NCI-H460 (cell line): ENCODE data around the gene TMA7. TPM values are rescaled to one million over a fixed set of nuclear protein-coding genes. Genes with fewer than 3 reads are reported as not detected.
"Not testable (repeated sequence)": the region's sequence is repeated elsewhere in the genome, so short reads cannot be mapped to it uniquely, and the experiment has no call there.

ENCODE experiments used
- DNase-seq: peaks from one replicate; pipeline ENCODE4 v3.0.0-alpha.2; 2016; ENCODE audit warnings: low read depth; ENCODE audit errors: extremely low read depth
- total RNA-seq: library from RNA; depleted of rRNA; stranded (reverse); fragments of >200 nt; shearing (Covaris generic); gene quantifications from 2 replicates; pipeline ENCODE4 v1.2.3, GENCODE V29; 2014

Gene TMA7
- total RNA-seq, 1 experiment from 2014 or later, result 392 TPM

DNA sequence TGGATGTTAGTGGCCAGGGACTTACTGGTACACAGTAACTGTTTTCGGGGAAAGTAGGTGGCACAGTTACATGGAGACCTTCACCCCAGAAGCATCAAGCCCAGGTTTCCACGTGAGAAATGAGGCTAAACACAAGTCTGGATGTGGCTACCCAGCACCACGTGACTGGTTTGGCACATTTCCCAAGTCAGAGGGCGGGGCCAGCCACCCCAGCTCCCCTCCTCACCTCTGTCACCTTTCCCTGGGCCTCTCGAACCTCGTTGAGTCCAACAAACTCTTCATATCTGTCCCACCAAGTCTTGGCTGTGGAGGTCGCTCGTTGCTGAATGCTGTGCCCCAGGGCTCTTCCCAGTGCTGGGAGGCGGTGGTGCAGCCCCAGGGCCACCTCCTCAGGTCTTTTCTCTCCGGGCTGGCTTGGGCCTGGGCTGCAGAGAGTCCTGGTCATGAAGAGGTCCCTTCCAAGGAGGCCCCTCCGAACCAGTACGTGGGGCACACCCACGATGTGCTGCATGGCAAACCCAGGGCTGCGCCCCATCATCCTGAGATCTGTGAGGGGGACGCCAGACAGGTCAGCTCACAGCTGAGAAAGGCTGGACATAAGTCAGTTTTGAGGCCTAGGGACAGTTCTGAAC is 5.3 kb upstream of the TMA7 start:
- no peak for DNase-seq

DNA sequence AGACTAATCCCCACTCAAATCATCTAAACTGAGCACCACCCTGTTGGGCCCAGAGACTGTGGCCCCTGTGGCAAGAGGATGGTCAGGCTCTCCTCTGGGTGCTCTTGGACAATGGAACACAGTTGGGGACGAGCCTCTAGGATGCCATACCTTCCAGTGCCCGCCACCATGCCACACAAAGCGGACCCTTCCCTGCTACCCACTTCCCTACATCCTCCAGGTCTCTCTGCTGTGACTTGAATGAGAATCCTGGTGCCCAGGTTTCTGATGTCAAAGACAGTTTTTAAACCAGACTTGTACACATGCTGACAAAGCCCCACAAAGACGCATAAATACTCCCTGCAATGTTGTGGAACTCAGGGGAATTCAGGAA is 4.8 kb upstream of the TMA7 start:
- no peak for DNase-seq

DNA sequence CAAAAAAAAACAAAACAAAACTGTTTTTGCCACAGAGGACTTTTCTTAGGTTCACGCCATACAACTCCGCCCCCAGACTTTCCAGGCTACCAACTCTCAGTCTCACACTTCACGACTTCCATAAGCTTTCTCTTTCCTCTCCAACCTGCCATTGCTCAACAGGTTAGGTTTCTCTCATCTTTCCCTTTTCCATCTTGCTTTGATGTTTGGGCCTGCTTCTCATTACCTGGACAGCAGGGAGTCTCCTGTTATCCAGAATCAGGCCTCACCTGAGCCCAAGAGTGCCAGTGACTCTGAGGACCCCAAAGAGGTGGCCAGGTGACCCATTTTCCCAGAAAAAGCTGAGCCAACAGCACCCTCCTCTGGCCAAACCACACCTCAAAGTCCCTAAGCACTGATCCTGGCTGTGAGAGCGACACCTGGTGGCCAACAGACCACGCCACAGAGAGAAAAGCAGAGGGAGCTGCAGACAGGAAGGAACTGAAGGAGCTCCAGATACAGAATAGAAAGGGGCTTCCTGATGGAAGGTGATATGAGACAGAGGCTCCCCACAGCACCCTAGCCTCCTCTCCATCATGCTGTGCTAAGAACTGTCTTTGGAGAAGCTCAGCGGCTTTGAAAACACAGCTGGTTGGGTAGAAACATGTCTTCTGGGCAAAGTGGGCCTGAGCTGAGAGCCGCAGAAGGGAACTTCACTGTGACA is 4.1 kb upstream of the TMA7 start:
- DNase-seq, result peak; percentile 80

DNA sequence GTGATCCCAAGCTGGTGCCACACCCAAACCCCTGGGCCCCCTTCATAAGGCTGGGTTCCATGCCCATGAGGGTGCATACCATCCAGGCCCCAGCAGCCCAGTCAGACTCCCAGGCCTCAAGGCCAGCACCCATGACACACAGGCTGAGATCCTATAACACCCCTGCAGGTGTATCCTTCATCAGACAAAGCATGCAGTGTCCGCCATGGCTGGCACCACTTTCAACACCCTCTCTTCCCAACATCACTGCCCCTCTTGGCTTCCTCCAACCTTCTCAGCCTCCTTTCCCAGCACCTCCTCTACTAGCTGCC is 3.6 kb upstream of the TMA7 start:
- no peak for DNase-seq

DNA sequence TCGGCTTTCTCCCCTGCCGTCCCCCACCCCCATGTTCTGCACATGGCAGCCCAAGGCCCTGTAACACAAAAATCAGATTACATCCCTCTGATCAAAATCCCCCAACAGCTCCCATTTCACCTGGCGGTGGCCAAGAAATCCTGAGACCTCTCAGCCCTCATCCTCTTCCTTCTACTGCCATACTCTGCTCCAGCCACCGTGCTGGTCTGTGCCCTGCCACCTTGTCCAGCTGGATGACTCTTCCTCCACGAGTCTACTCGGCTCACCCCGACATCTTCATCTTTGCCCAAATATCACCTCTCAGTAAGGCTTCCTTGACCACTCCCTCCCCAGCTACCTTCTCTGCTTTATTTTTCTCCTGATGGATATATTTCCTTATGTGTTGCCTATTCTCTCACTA is 3.2 kb upstream of the TMA7 start:
- no peak for DNase-seq

DNA sequence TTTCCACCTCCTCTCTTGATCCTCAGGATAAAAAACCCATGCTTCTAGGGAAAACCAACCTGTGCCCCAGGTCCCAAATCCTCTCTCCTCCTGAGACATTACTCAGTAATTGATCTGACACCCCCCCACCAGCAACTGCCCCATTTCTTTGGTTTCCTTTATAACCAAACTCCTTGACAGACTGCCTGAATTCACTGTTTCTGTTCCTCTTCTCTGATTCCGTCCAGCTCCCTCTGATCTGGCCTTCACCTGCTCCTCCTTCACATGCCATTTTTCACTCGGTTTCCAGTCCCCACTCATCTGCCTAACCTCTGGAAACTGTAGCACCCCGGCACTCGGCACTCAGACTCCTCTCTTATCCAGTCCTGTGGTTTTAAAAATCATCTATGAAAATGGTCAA is 2.2 kb upstream of the TMA7 start:
- DNase-seq, result no peak

DNA sequence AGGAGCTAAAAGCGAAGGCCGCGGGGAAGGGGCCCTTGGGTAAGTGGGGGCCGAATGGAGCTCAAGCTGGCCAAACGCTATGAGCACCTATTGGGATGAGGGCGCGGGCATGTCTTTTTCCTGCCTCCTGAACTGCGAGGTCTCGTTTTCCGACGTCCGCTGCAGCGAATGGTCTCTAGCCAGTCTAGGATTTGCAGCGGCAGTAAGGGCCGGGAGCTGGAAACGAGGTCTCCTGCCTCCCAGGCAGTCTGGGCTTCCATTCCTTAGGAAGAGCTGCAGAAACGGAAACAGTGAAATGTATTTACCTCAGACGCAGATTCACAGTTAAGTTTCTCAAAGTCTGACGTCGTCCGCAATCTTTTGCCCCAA is 517 bp downstream of the TMA7 start:
- DNase-seq, result no peak

DNA sequence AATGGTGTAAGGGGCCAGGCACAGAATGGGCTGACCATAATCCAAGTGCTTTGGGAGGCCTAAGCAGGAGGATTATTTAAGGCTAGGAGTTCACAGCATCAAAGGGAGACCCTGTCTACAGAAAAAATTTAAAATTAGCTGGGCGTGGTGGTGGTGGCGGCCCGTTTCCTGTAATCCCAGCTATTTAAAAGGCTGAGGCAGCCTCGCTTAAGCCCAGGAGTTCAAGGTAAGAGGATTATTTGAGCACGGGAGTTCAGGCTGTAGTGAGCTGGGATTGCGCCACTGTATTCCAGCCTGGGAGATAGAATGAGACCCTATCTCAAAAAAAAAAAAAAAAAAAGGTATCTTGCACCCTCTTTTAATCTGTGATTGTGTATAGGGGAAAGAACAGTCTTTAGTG is 1.9 kb downstream of the TMA7 start:
- DNase-seq, result no peak

DNA sequence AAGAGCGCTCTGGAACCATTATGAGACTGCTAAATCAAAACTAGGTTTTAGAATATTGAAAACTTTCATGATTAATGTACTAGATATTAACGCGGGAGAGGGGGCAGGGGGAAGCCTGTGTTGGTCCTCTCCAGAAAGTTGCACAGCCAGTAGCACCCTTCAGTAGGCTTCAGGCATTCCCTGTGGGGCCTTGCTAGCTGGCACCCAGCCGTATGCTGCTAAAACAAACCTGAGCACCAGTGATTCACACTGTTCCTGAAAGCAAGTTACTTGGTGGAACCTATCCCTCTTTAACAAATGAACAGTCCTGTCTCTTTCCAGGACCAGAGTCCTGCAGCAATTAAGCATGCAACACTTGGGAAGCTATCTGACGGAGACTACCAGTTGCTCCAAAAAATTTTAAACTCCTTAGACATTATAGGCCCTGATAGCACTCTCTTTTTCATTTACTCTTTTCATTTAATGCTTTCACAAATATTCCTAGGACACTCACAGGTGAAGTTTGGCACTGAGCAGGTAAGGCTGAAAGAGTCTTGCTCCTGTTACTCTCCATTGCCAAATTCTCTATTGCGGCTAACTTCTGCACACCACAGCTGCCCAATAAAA is 5.3 kb downstream of the TMA7 start:
- no peak for DNase-seq

DNA sequence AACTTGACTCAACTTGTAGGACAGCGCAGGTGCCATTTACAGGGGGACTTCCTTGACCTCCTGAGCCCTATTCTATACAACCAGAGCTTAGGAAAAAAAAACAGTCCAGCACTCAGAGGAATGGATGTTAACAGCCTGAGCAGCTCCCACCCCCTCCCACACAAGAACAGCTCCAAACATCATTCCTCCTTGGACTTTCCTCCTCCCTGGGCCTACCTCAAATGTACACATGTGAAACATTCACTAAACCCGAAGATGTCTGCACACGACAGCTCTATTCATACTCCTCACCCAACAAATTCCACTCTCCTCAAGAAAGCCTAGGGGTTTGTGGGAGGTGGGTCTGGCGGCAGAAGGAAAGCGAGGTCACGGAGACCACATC is 6.0 kb downstream of the TMA7 start:
- no peak for DNase-seq

DNA sequence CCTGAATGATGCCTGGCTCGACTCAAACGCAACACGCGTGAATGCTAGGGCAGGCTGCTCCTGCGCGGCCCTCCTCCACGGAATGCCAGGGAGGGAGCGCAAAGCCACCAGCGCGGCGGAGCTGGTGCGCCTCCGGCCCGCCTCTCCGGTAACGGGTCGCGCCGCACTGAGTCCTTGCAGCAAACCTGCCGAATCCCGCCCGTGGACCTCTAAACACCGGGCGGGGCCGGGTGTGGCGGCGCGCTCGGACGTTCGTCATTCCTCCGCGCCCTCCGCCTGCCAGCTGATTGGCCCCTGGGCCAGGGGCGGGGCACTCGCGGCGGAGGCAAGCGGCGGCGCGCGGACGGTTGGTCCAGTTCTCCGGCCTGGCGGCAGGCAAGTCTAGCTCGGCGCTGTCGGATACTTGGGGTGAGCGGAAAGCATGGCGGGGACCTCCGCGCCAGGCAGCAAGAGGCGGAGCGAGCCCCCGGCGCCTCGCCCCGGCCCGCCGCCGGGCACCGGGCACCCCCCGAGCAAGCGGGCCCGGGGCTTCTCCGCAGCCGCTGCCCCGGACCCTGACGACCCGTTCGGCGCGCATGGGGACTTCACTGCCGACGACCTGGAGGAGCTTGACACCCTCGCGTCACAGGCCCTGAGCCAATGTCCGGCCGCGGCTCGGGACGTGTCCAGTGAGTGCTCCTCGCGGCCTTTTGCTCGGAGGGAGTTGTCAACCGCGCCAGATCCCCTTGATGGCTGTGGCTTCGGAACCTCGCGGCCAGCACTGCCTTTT is 6.6 kb downstream of the TMA7 start, which contains the start of gene ATRIP:
Gene ATRIP (plus strand): TSS at position 313 of the 769 bp plus-strand sequence. CDS start 109 bp downstream, at position 422.
- peak; percentile 77 for DNase-seq

DNA sequence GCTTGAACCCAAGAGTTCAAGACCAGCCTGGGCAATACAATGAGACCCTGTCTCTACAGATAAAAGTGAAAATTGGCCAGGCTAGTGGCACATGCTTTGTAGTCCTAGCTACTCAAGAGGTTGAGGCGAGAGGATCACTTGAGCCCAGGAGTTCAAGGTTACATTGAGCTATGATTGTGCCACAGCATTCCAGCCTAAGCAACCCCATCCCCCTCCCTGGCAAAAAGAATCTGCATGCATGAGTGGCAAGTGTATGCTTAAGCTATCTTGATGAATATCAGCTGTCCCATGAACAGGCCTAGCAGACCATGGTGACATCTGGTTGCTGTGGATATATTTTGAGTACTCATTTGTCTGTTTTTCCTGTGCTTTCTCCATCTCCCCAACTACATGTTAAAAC is 11.2 kb downstream of the TMA7 start:
- no peak for DNase-seq

DNA sequence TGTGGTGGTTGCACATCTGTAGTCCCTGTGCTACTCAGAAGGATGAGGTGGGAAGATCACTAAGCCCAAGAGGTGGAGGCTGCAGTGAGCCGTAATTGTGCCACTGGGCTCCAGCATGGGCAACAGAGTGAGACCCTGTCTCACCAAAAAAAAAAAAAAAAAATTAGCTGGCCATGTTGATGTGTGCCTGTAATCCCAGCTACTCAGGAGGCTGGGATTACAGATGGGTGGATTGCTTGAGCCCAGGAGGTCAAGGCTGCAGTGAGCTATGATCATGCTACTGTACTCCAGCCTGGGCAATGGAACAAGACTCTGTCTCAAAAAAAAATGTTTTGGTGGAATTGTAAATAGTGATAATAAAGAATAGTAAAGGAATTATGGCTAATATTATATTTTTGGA is 16.4 kb downstream of the TMA7 start:
- DNase-seq, result no peak

DNA sequence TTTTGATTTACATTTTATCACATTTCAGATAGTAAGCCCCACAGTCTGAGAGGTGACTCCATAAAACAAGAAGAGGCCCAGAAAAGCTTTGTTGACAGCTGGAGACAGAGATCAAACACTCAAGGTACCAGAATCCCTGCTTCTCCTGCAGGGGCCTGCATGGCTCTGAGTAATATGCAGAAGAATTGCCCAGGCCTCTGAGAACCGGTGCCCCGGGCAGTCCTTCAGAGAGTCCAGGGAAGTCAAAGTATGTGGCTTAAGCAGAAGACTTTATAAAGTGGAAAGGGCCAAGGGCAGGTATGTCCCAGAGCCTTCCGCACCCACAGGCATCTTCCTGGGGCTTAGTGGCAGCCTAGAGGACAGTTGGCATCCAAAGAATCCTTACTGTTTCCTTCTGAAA is 19.3 kb downstream of the TMA7 start:
- DNase-seq, result no peak

DNA sequence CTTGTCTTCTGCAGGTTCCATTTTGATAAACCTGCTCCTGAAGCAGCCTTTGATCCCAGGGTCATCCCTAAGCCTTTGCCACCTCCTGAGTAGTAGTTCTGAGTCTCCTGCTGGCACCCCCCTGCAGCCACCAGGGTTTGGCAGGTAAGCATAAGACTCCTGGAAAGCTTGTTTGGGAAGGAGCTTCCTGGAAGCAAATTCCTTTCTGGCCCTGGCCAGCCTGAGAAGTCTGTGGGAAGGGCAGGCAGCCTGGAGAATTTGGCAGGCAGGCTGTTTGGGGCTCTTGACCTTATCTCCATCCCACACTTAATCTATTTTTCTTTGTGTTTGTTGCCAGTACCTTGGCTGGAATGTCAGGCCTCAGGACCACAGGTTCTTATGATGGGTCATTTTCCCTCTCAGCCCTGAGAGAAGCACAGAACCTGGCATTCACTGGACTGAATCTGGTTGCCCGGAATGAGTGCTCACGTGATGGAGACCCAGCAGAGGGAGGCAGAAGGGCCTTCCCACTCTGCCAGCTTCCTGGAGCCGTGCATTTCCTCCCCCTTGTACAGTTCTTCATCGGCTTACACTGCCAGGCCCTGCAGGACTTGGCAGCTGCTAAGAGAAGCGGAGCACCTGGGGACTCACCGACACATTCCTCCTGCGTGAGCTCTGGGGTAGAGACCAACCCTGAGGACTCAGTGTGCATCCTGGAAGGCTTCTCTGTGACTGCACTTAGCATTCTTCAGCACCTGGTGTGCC is 19.9 kb downstream of the TMA7 start:
- DNase-seq, result no peak

DNA sequence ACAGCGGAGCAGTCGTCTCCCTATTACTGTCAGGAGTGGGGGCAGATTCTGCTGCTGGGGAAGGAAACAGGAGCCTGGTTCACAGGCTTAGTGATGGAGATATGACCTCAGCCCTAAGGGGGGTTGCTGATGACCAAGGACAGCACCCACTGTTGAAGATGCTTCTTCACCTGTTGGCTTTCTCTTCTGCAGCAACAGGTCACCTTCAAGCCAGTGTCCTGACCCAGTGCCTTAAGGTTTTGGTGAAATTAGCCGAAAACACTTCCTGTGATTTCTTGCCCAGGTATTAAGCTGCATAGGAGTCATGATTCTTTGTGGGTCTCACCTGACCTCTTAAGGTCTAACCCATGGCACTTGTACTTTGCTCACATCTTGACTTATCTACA is 20.5 kb downstream of the TMA7 start:
- no peak for DNase-seq

DNA sequence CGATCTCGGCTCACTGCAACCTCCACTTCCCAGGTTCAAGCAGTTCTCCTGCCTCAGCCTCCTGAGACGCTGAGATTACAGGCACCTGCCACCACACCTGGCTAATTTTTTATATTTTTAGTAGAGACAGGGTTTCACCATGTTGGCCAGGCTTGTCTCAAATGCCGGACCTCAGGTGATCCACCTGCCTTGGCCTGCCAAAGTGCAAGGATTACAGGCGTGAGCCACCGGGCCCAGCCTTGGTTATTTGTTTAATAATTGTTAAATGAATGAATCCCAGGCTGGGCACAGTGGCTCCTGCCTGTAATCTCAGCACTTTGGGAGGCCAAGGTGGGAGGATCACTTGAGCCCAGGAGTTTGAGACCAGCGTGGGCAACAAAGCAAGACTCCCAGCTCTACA is 21.7 kb downstream of the TMA7 start:
- DNase-seq, result not testable (repeated sequence)

DNA sequence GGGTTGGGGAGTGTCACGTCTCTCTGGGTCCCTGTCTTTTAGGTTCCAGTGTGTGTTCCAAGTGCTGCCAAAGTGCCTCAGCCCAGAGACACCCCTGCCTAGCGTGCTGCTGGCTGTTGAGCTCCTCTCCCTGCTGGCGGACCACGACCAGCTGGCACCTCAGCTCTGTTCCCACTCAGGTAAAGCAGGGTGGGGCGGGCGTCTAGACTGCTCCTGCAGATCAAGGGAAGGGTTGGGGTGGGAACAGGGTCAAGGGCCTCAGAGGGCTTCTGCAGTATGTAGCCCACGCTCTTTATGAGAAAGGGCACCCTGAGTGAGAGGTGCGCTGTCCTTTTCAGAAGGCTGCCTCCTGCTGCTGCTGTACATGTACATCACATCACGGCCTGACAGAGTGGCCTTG is 23.6 kb downstream of the TMA7 start:
- no peak for DNase-seq

DNA sequence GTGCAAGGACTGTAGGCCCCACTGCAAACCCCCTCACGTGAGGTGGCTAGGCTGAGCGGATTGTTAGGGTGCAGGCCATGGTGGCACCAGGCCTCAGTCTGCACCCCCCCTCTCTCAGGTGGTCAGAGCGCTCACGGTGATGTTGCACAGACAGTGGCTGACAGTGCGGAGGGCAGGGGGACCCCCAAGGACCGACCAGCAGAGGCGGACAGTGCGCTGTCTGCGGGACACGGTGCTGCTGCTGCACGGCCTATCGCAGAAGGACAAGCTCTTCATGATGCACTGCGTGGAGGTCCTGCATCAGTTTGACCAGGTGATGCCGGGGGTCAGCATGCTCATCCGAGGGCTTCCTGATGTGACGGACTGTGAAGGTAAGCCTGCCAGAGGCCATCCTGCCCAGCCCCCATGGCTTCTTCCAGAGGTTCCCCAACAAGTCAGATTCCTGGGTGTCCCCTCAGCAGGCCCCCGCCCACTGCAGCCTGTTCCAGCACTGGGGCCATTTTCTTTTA is 24.7 kb downstream of the TMA7 start:
- no peak for DNase-seq

DNA sequence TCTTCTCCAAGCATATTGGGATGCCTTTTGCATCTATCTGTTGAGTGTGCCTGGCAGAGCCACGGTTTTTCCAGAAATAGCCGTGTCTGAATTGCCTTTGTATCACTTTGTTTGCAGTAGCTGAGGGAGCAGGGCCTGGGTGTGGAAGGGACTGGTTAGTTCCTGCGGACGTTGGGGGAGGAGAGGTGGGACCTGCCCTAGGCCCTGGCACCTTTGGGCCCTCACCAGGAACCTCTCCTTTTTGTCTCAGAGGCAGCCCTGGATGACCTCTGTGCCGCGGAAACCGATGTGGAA is 25.1 kb downstream of the TMA7 start:
- no peak for DNase-seq
